ENCODE measurements around the gene CACNA1D. TPM values are rescaled to one million over a fixed set of nuclear protein-coding genes. Genes with fewer than 3 reads are reported as not detected.
"Not testable (repeated sequence)": the region's sequence is repeated elsewhere in the genome, so short reads cannot be mapped to it uniquely, and the experiment has no call there.

The CACNA1D gene
- total RNA-seq, 1 donor from 2014 or later: 5.7 TPM

GRCh38 chr3:53554559-53555067 is 60.2 kb downstream of the CACNA1D start:
- peaks cover 0 to 4% (median 0%) of the 10 kb centered on the region in 3 donors for H3K4me1 ChIP-seq (ENCODE audit: control insufficient read depth in 3 of 3, insufficient read depth in 3 of 3, low read length in 3 of 3)
- no peaks in the 10 kb centered on the region for H3K9me3 ChIP-seq (ENCODE audit: control insufficient read depth in 3 of 3, low read length in 3 of 3)
- no peak overlapping the region for H3K4me3 ChIP-seq (ENCODE audit: low read length in 3 of 3)
- no peaks in the 10 kb centered on the region for H3K27me3 ChIP-seq (ENCODE audit: control insufficient read depth in 3 of 3, insufficient read depth in 3 of 3, low read length in 3 of 3)
- H3K36me3 ChIP-seq (ENCODE audit: control insufficient read depth in 3 of 3, insufficient read depth in 3 of 3, low read length in 3 of 3): no peaks in the 10 kb centered on the region
- no peak overlapping the region for H3K9ac ChIP-seq (ENCODE audit: low read depth in 1 of 3, low read length in 3 of 3)
- no peak overlapping the region for H3K27ac ChIP-seq (ENCODE audit: low read depth, low read length)

- Histone ChIP-seq H3K36me3 (ENCODE audit: control insufficient read depth in 3 of 3, insufficient read depth in 3 of 3, low read length in 3 of 3) (no peaks in the 10 kb centered on the region), H3K9me3 (ENCODE audit: control insufficient read depth in 3 of 3, low read length in 3 of 3) (no peaks in the 10 kb centered on the region), H3K9ac (ENCODE audit: low read depth in 1 of 3, low read length in 3 of 3) (no peak overlapping the region), H3K4me1 (ENCODE audit: control insufficient read depth in 3 of 3, insufficient read depth in 3 of 3, low read length in 3 of 3) (peaks cover 0 to 2% (median 0%) of the 10 kb centered on the region in 3 donors), H3K27me3 (ENCODE audit: control insufficient read depth in 3 of 3, insufficient read depth in 3 of 3, low read length in 3 of 3) (no peaks in the 10 kb centered on the region), H3K4me3 (ENCODE audit: low read length in 3 of 3) (no peak overlapping the region), H3K27ac (ENCODE audit: low read depth, low read length) (no peak overlapping the region)
These were observed 60.7 kb downstream of the CACNA1D start for GRCh38 chr3:53555068-53555588.

- H3K4me1 ChIP-seq (ENCODE audit: control insufficient read depth in 3 of 3, insufficient read depth in 3 of 3, low read length in 3 of 3): no peaks in the 10 kb centered on the region
- H3K9ac ChIP-seq (ENCODE audit: low read depth in 1 of 3, low read length in 3 of 3): no peak overlapping the region
These were observed 72.2 kb downstream of the CACNA1D start for GRCh38 chr3:53566461-53567145.

GRCh38 chr3:53570081-53570480 is 75.7 kb downstream of the CACNA1D start:
- Histone ChIP-seq H3K36me3 (ENCODE audit: control insufficient read depth in 3 of 3, insufficient read depth in 3 of 3, low read length in 3 of 3) (no peaks in the 10 kb centered on the region), H3K4me1 (ENCODE audit: control insufficient read depth in 3 of 3, insufficient read depth in 3 of 3, low read length in 3 of 3) (no peaks in the 10 kb centered on the region), H3K27me3 (ENCODE audit: control insufficient read depth in 3 of 3, insufficient read depth in 3 of 3, low read length in 3 of 3) (peaks cover 0 to 5% (median 0%) of the 10 kb centered on the region in 3 donors), H3K9me3 (ENCODE audit: control insufficient read depth in 3 of 3, low read length in 3 of 3) (no peaks in the 10 kb centered on the region), H3K9ac (ENCODE audit: low read depth in 1 of 3, low read length in 3 of 3) (no peak overlapping the region), H3K4me3 (ENCODE audit: low read length in 3 of 3) (no peak overlapping the region), H3K27ac (ENCODE audit: low read depth, low read length) (no peak overlapping the region)

More at GRCh38 chr3:53566461-53567145, 72.2 kb downstream of the CACNA1D start:
- Histone ChIP-seq H3K27me3 (ENCODE audit: control insufficient read depth in 3 of 3, insufficient read depth in 3 of 3, low read length in 3 of 3) (peaks cover 0 to 5% (median 0%) of the 10 kb centered on the region in 3 donors), H3K36me3 (ENCODE audit: control insufficient read depth in 3 of 3, insufficient read depth in 3 of 3, low read length in 3 of 3) (no peaks in the 10 kb centered on the region), H3K27ac (ENCODE audit: low read depth, low read length) (no peak overlapping the region), H3K4me3 (ENCODE audit: low read length in 3 of 3) (no peak overlapping the region), H3K9me3 (ENCODE audit: control insufficient read depth in 3 of 3, low read length in 3 of 3) (no peaks in the 10 kb centered on the region)

GRCh38 chr3:53570709-53571108 is 76.3 kb downstream of the CACNA1D start:
- Histone ChIP-seq H3K9me3 (ENCODE audit: control insufficient read depth in 3 of 3, low read length in 3 of 3) (no peaks in the 10 kb centered on the region), H3K9ac (ENCODE audit: low read depth in 1 of 3, low read length in 3 of 3) (no peak overlapping the region), H3K4me1 (ENCODE audit: control insufficient read depth in 3 of 3, insufficient read depth in 3 of 3, low read length in 3 of 3) (no peaks in the 10 kb centered on the region), H3K4me3 (ENCODE audit: low read length in 3 of 3) (no peak overlapping the region), H3K27me3 (ENCODE audit: control insufficient read depth in 3 of 3, insufficient read depth in 3 of 3, low read length in 3 of 3) (peaks cover 0 to 5% (median 0%) of the 10 kb centered on the region in 3 donors), H3K36me3 (ENCODE audit: control insufficient read depth in 3 of 3, insufficient read depth in 3 of 3, low read length in 3 of 3) (no peaks in the 10 kb centered on the region), H3K27ac (ENCODE audit: low read depth, low read length) (no peak overlapping the region)

- Histone ChIP-seq H3K27ac (ENCODE audit: low read depth, low read length) (no peak overlapping the region), H3K36me3 (ENCODE audit: control insufficient read depth in 3 of 3, insufficient read depth in 3 of 3, low read length in 3 of 3) (no peaks in the 10 kb centered on the region), H3K9ac (ENCODE audit: low read depth in 1 of 3, low read length in 3 of 3) (no peak overlapping the region), H3K4me1 (ENCODE audit: control insufficient read depth in 3 of 3, insufficient read depth in 3 of 3, low read length in 3 of 3) (no peaks in the 10 kb centered on the region), H3K4me3 (ENCODE audit: low read length in 3 of 3) (no peak overlapping the region), H3K27me3 (ENCODE audit: control insufficient read depth in 3 of 3, insufficient read depth in 3 of 3, low read length in 3 of 3) (peaks cover 0 to 5% (median 0%) of the 10 kb centered on the region in 3 donors), H3K9me3 (ENCODE audit: control insufficient read depth in 3 of 3, low read length in 3 of 3) (no peaks in the 10 kb centered on the region)
These were observed 76.9 kb downstream of the CACNA1D start for GRCh38 chr3:53571264-53571663.

GRCh38 chr3:53572184-53572583 is 77.8 kb downstream of the CACNA1D start:
- H3K27me3 ChIP-seq (ENCODE audit: control insufficient read depth in 3 of 3, insufficient read depth in 3 of 3, low read length in 3 of 3); H3K36me3 ChIP-seq (ENCODE audit: control insufficient read depth in 3 of 3, insufficient read depth in 3 of 3, low read length in 3 of 3); H3K4me1 ChIP-seq (ENCODE audit: control insufficient read depth in 3 of 3, insufficient read depth in 3 of 3, low read length in 3 of 3); H3K4me3 ChIP-seq (ENCODE audit: low read length in 3 of 3); H3K27ac ChIP-seq (ENCODE audit: low read depth, low read length); H3K9ac ChIP-seq (ENCODE audit: low read depth in 1 of 3, low read length in 3 of 3); H3K9me3 ChIP-seq (ENCODE audit: control insufficient read depth in 3 of 3, low read length in 3 of 3): not testable (repeated sequence)

GRCh38 chr3:53577506-53577905 is 83.1 kb downstream of the CACNA1D start:
- Histone ChIP-seq H3K27me3 (ENCODE audit: control insufficient read depth in 3 of 3, insufficient read depth in 3 of 3, low read length in 3 of 3) (peaks cover 0 to 3% (median 0%) of the 10 kb centered on the region in 3 donors), H3K27ac (ENCODE audit: low read depth, low read length) (no peak overlapping the region), H3K4me1 (ENCODE audit: control insufficient read depth in 3 of 3, insufficient read depth in 3 of 3, low read length in 3 of 3) (no peaks in the 10 kb centered on the region), H3K9ac (ENCODE audit: low read depth in 1 of 3, low read length in 3 of 3) (no peak overlapping the region), H3K4me3 (ENCODE audit: low read length in 3 of 3) (no peak overlapping the region), H3K9me3 (ENCODE audit: control insufficient read depth in 3 of 3, low read length in 3 of 3) (no peaks in the 10 kb centered on the region), H3K36me3 (ENCODE audit: control insufficient read depth in 3 of 3, insufficient read depth in 3 of 3, low read length in 3 of 3) (no peaks in the 10 kb centered on the region)

GRCh38 chr3:53579636-53580035 is 85.2 kb downstream of the CACNA1D start:
- H3K27me3 ChIP-seq (ENCODE audit: control insufficient read depth in 3 of 3, insufficient read depth in 3 of 3, low read length in 3 of 3): peaks cover 0 to 3% (median 0%) of the 10 kb centered on the region in 3 donors
- H3K4me3 ChIP-seq (ENCODE audit: low read length in 3 of 3): no peak overlapping the region
- H3K36me3 ChIP-seq (ENCODE audit: control insufficient read depth in 3 of 3, insufficient read depth in 3 of 3, low read length in 3 of 3): no peaks in the 10 kb centered on the region
- no peak overlapping the region for H3K9ac ChIP-seq (ENCODE audit: low read depth in 1 of 3, low read length in 3 of 3)
- no peaks in the 10 kb centered on the region for H3K9me3 ChIP-seq (ENCODE audit: control insufficient read depth in 3 of 3, low read length in 3 of 3)
- no peaks in the 10 kb centered on the region for H3K4me1 ChIP-seq (ENCODE audit: control insufficient read depth in 3 of 3, insufficient read depth in 3 of 3, low read length in 3 of 3)
- no peak overlapping the region for H3K27ac ChIP-seq (ENCODE audit: low read depth, low read length)

- Histone ChIP-seq H3K4me3 (ENCODE audit: low read length in 3 of 3) (no peak overlapping the region), H3K36me3 (ENCODE audit: control insufficient read depth in 3 of 3, insufficient read depth in 3 of 3, low read length in 3 of 3) (no peaks in the 10 kb centered on the region), H3K27ac (ENCODE audit: low read depth, low read length) (no peak overlapping the region), H3K4me1 (ENCODE audit: control insufficient read depth in 3 of 3, insufficient read depth in 3 of 3, low read length in 3 of 3) (no peaks in the 10 kb centered on the region), H3K9me3 (ENCODE audit: control insufficient read depth in 3 of 3, low read length in 3 of 3) (no peaks in the 10 kb centered on the region), H3K9ac (ENCODE audit: low read depth in 1 of 3, low read length in 3 of 3) (no peak overlapping the region), H3K27me3 (ENCODE audit: control insufficient read depth in 3 of 3, insufficient read depth in 3 of 3, low read length in 3 of 3) (peaks cover 0 to 3% (median 0%) of the 10 kb centered on the region in 3 donors)
These were observed 87.3 kb downstream of the CACNA1D start for GRCh38 chr3:53581671-53582070.
